ENCODE results near the gene BNIP1.

DNA sequence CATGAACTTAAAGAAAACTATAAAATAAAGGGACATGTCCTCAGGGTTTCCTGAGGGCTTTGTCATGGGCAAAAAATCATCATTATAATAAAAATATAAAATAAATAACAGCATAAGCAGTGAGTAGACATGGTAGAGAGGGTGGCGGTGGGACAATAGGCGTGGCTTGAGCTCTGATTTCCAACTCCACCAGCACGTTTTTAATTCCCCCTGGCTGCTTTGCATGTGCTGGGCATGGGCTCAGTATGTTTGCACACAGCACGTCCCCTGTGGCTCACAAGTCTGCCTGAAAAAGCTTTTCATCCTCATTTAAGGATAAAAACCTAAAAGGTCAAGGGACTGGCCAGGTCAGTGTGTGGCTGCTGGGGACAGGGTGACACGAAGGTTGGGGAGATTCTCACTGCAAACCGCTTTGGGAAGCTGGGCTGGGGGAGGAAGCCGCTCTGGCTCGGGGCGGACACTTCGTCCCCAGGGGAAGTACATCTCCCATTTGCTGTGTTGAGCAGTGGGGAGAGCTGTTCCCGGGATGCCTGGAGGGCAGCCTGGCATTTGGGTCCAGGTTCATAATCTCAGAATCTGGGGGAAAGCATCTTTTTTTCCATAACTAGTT is 58.0 kb downstream of the BNIP1 start:
- TF ChIP-seq, protein P1, sequence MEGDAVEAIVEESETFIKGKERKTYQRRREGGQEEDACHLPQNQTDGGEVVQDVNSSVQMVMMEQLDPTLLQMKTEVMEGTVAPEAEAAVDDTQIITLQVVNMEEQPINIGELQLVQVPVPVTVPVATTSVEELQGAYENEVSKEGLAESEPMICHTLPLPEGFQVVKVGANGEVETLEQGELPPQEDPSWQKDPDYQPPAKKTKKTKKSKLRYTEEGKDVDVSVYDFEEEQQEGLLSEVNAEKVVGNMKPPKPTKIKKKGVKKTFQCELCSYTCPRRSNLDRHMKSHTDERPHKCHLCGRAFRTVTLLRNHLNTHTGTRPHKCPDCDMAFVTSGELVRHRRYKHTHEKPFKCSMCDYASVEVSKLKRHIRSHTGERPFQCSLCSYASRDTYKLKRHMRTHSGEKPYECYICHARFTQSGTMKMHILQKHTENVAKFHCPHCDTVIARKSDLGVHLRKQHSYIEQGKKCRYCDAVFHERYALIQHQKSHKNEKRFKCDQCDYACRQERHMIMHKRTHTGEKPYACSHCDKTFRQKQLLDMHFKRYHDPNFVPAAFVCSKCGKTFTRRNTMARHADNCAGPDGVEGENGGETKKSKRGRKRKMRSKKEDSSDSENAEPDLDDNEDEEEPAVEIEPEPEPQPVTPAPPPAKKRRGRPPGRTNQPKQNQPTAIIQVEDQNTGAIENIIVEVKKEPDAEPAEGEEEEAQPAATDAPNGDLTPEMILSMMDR (IDR thresholded peaks at IDR 0.05) = no peak
- TF ChIP-seq POLR2A (IDR thresholded peaks at IDR 0.05) = no peak

Measured in ovary (tissue), 3 donors.